Upper lobe of left lung (tissue), 6 donors: ENCODE measurements around the gene RTL9. TPM values are rescaled to one million over a fixed set of nuclear protein-coding genes. Genes with fewer than 3 reads are reported as not detected.

ENCODE experiments used
- ATAC-seq, 2 donors: fragments of 200-7000 bp; cut with Tn5 transposase; one replicate each; pipeline ENCODE4 v1.9.1; 2022; ENCODE audit warnings: mild to moderate bottlenecking in 2 of 2, moderate library complexity in 2 of 2; ENCODE audit not compliant: low FRiP score in 2 of 2
- DNase-seq, 2 donors: peaks; one replicate each; pipeline ENCODE4 v3.0.0-alpha.2; 2019 to 2020
- H3K27ac ChIP-seq, 4 donors: fragments of 200-600 bp; sonication (generic); one replicate each; pipeline ENCODE4 v1.5.1; 2016 to 2019
- H3K27me3 ChIP-seq, 4 donors: fragments of 200-600 bp; sonication (generic); one replicate each; pipeline ENCODE4 v1.5.1; 2017 to 2019
- H3K36me3 ChIP-seq, 4 donors: fragments of 200-600 bp; sonication (generic); one replicate each; pipeline ENCODE4 v1.5.1; 2016 to 2019
- H3K4me1 ChIP-seq, 4 donors: fragments of 200-600 bp; sonication (generic); one replicate each; pipeline ENCODE4 v1.5.1; 2018 to 2019
- H3K4me3 ChIP-seq, 4 donors: fragments of 200-600 bp; sonication (generic); one replicate each; pipeline ENCODE4 v1.5.1; 2017 to 2019; ENCODE audit warnings: mild to moderate bottlenecking in 2 of 4, moderate library complexity in 1 of 4
- H3K9me3 ChIP-seq, 4 donors: fragments of 200-600 bp; sonication (generic); one replicate each; pipeline ENCODE4 v1.5.1; 2018 to 2019
- EP300 ChIP-seq, 4 donors: sonication (generic); formaldehyde crosslinking; IDR thresholded peaks; one replicate each; pipeline ENCODE4 v1.5.1; 2017; ENCODE audit warnings: antibody characterized with exemption in 4 of 4, control low read depth in 2 of 4
- POLR2A ChIP-seq, 4 donors: fragments of 450-650 bp; IDR thresholded peaks; one replicate each; pipeline ENCODE4 v1.5.1; 2016 to 2017; ENCODE audit warnings: antibody characterized with exemption in 4 of 4, mild to moderate bottlenecking in 2 of 4
- POLR2AphosphoS5 ChIP-seq, 2 donors: sonication (generic); formaldehyde crosslinking; IDR thresholded peaks; one replicate each; pipeline ENCODE4 v1.5.1; 2017; ENCODE audit warnings: antibody characterized with exemption in 2 of 2
- WGBS, 2 donors: methylation state at CpG; one replicate each; pipeline ENCODE4 v1.1.5; 2017 to 2018; 5-methylcytosine and 5-hydroxymethylcytosine counted together
- total RNA-seq, 6 donors: library from RNA; depleted of rRNA in 4 of 6; stranded (reverse); fragments of >200 nt in 4 of 6; gene quantifications; one replicate each; pipeline versions ENCODE4 v1.1.0 to v1.2.1, GENCODE V29; 2016 to 2021
- TF ChIP-seq, protein P1 (sequence below), 6 experiments: fragments of 450-650 bp in 4 of 6; fragments of 200-600 bp in 2 of 6; sonication (generic) in 2 of 6; IDR thresholded peaks; one replicate each; pipeline ENCODE4 v1.5.1; 2016 to 2019; ENCODE audit warnings: antibody characterized with exemption in 6 of 6
- donor health status: DM: no; HTN: no; CAD: no; lungs with moderate emphysema.
- donor health status: DM: no; HTN: yes; CAD: no; lungs with severe emphysema.

The RTL9 gene
- total RNA-seq, 6 donors from 2014 or later: under 0.01 to 0.51 (median 0.18) TPM; not detected in 2

DNA sequence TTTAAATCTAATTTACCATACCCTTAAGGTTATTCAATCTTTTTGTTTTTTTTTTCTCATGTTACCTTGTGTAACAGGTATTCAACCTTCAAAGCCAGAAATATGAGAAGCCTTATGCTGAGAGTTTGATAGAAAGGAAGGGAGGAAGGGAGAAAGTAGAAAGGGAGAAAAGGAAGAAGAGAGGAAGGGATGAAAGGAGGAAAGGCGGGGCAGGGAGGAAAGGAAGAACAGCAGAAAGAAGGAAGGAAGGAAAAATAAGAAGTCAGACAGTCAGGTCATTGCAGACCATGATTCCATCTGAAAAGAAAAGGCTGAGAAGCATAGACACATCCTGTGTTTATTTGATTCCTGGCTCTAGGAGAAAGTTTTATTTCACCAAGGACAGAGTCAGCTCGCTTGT, 30.9 kb downstream of the RTL9 start:
- DNase-seq: no peak
- Histone ChIP-seq H3K4me1 (no peaks in the 10 kb centered on the region), H3K36me3 (no peaks in the 10 kb centered on the region), H3K9me3 (no peaks in the 10 kb centered on the region), H3K4me3 (no peak overlapping the region), H3K27ac (no peak overlapping the region), H3K27me3 (no peaks in the 10 kb centered on the region)
- no peak for TF ChIP-seq POLR2AphosphoS5 (IDR thresholded peaks at IDR 0.05)
- TF ChIP-seq, protein P1, sequence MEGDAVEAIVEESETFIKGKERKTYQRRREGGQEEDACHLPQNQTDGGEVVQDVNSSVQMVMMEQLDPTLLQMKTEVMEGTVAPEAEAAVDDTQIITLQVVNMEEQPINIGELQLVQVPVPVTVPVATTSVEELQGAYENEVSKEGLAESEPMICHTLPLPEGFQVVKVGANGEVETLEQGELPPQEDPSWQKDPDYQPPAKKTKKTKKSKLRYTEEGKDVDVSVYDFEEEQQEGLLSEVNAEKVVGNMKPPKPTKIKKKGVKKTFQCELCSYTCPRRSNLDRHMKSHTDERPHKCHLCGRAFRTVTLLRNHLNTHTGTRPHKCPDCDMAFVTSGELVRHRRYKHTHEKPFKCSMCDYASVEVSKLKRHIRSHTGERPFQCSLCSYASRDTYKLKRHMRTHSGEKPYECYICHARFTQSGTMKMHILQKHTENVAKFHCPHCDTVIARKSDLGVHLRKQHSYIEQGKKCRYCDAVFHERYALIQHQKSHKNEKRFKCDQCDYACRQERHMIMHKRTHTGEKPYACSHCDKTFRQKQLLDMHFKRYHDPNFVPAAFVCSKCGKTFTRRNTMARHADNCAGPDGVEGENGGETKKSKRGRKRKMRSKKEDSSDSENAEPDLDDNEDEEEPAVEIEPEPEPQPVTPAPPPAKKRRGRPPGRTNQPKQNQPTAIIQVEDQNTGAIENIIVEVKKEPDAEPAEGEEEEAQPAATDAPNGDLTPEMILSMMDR (IDR thresholded peaks at IDR 0.05): no peak
- no peak for ATAC-seq
- 40 to 56% methylated on average over 2 of the region's 2 CpGs for WGBS, 2 donors

DNA sequence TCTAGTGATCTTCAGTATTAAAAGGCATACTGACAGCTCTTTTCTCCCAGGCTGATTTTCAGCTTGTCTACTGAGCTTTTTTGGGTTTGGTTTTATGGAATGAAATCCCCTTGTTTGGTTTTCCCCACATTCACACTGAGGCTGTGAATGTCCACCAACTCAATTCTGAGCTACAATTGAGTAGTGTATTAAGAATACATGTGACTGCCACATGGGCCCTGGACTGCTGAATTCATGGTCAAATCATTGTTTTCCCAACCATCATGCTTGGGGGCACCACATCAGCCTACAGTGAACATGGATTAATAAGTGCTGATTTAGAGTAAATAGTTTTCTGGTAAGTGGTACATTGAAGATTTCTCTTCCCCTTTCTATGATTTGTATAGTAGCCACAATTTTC, 32.4 kb downstream of the RTL9 start:
- TF ChIP-seq EP300 (IDR thresholded peaks at IDR 0.05) (no peak), POLR2A (IDR thresholded peaks at IDR 0.05) (no peak), POLR2AphosphoS5 (IDR thresholded peaks at IDR 0.05) (no peak)
- TF ChIP-seq, protein P1 (IDR thresholded peaks at IDR 0.05): no peak
- no peaks in the 10 kb centered on the region for H3K27me3 ChIP-seq
- no peaks in the 10 kb centered on the region for H3K36me3 ChIP-seq
- H3K4me1 ChIP-seq: no peaks in the 10 kb centered on the region
- H3K27ac ChIP-seq: no peak overlapping the region
- no peaks in the 10 kb centered on the region for H3K9me3 ChIP-seq
- no peak overlapping the region for H3K4me3 ChIP-seq
- no peak for ATAC-seq
- no peak for DNase-seq

DNA sequence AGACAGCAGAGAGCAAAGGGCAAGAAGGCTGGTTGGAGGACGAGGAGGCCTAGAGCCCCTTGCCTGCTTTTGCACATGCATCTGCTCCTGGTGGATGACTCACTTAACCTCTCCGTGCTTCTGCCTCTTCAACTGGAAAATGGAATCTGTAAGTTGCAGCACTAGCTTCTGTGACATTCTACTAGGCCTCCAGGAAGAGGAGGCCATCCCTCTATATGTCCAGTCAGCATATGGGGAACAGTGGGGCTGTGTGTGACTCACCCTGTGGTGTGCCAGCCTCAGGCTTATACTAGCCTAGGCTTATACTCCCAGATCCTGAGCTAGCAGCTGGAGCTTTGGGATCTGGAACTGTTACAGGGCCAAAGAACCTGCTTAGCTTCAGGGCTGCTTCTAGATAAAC, 36.0 kb downstream of the RTL9 start:
- 65 to 100% methylated on average over 1 to 2 of the region's 2 CpGs for WGBS, 2 donors
- no peak for ATAC-seq
- H3K36me3 ChIP-seq: no peaks in the 10 kb centered on the region
- H3K4me1 ChIP-seq: no peaks in the 10 kb centered on the region
- no peaks in the 10 kb centered on the region for H3K9me3 ChIP-seq
- DNase-seq: no peak
- no peak overlapping the region for H3K27ac ChIP-seq
- peaks cover 0 to 4% (median 0%) of the 10 kb centered on the region in 4 donors for H3K27me3 ChIP-seq
- TF ChIP-seq POLR2AphosphoS5 (IDR thresholded peaks at IDR 0.05): no peak
- no peak for TF ChIP-seq EP300 (IDR thresholded peaks at IDR 0.05)
- TF ChIP-seq, protein P1 (IDR thresholded peaks at IDR 0.05): no peak
- TF ChIP-seq POLR2A (IDR thresholded peaks at IDR 0.05): no peak
- H3K4me3 ChIP-seq: no peak overlapping the region

DNA sequence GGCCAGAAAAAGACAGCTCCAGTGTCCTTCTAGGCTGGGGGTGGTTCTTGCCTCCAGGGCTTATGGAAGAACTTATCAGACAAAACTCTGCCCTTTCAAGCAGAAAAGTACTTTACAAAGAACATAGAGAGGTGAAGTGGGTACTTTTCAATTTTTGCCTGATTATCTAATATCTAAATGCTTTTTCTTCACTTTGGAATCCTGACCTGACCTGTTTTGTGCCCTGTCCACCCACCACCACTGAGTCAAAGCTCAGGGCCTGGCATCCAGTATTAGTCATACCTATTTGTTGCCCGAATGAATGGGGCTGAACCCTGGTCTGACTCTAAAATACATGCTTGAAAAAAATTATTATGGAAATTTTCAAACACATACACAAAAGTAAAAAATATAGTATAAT, 37.2 kb downstream of the RTL9 start:
- no peaks in the 10 kb centered on the region for H3K9me3 ChIP-seq
- no peak for DNase-seq
- 81 to 95% methylated on average over 1 of the region's 1 CpG for WGBS, 2 donors
- peaks cover 0 to 4% (median 0%) of the 10 kb centered on the region in 4 donors for H3K27me3 ChIP-seq
- no peak overlapping the region for H3K27ac ChIP-seq
- H3K4me1 ChIP-seq: no peaks in the 10 kb centered on the region
- H3K36me3 ChIP-seq: no peaks in the 10 kb centered on the region
- ATAC-seq: no peak
- no peak overlapping the region for H3K4me3 ChIP-seq
- TF ChIP-seq, protein P1 (IDR thresholded peaks at IDR 0.05): no peak
- TF ChIP-seq POLR2AphosphoS5 (IDR thresholded peaks at IDR 0.05) (no peak), EP300 (IDR thresholded peaks at IDR 0.05) (no peak), POLR2A (IDR thresholded peaks at IDR 0.05) (no peak)

DNA sequence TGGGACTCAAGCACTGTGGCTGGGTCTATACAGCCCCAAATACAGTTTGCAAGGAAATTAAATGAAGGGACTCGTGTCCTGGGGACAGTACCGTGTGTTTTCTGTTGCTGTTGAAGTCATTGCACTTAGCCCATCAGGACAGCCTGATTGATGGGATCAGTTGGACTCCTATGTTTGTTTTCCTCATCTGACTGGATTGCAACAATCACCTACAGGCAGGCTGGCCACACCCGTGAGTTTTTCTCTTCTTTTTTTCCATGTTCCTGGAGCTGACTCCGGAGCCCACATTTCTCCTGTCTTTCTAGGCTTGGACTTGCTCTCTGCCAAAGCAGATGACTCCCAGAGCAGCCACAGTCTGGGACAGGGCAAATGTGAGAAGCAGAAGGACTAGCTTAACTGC, 38.1 kb downstream of the RTL9 start:
- 55% methylated on average over 4 of the region's 4 CpGs for WGBS, 2 donors
- Histone ChIP-seq H3K4me1 (no peaks in the 10 kb centered on the region), H3K36me3 (no peaks in the 10 kb centered on the region), H3K4me3 (no peak overlapping the region), H3K27ac (no peak overlapping the region), H3K27me3 (peaks cover 0 to 4% (median 0%) of the 10 kb centered on the region in 4 donors), H3K9me3 (no peaks in the 10 kb centered on the region)
- ATAC-seq: no peak
- TF ChIP-seq EP300 (IDR thresholded peaks at IDR 0.05): no peak
- TF ChIP-seq POLR2AphosphoS5 (IDR thresholded peaks at IDR 0.05): no peak
- TF ChIP-seq, protein P1 (IDR thresholded peaks at IDR 0.05): no peak
- no peak for TF ChIP-seq POLR2A (IDR thresholded peaks at IDR 0.05)
- DNase-seq: no peak
